ENCODE results near the gene CDH23. TPM values are rescaled to one million over a fixed set of nuclear protein-coding genes. Genes with fewer than 3 reads are reported as not detected.

The CDH23 gene
- total RNA-seq, 4 donors from 2014 or later: 13.8 to 20.1 (median 17.3) TPM

- no peak for DNase-seq (ENCODE audit: low spot score in 2 of 2)
- Histone ChIP-seq H3K27ac (no peak overlapping the region), H3K36me3 (peaks cover 0 to 5% (median 0%) of the 10 kb centered on the region in 3 donors), H3K9me3 (peaks cover 0 to 12% (median 0%) of the 10 kb centered on the region in 4 donors), H3K27me3 (no peaks in the 10 kb centered on the region), H3K4me1 (peaks cover 0 to 21% (median 7%) of the 10 kb centered on the region in 4 donors), H3K4me3 (no peak overlapping the region)
- 73 to 77% methylated on average over 9 to 10 of the region's 14 CpGs for WGBS, 2 donors
- no peak for TF ChIP-seq CTCF (IDR thresholded peaks at IDR 0.05)
- TF ChIP-seq EP300 (IDR thresholded peaks at IDR 0.05): no peak
- TF ChIP-seq POLR2A (IDR thresholded peaks at IDR 0.05): no peak
Measured at GRCh38 chr10:71695502-71696476, 299.1 kb downstream of the CDH23 start.

DNA sequence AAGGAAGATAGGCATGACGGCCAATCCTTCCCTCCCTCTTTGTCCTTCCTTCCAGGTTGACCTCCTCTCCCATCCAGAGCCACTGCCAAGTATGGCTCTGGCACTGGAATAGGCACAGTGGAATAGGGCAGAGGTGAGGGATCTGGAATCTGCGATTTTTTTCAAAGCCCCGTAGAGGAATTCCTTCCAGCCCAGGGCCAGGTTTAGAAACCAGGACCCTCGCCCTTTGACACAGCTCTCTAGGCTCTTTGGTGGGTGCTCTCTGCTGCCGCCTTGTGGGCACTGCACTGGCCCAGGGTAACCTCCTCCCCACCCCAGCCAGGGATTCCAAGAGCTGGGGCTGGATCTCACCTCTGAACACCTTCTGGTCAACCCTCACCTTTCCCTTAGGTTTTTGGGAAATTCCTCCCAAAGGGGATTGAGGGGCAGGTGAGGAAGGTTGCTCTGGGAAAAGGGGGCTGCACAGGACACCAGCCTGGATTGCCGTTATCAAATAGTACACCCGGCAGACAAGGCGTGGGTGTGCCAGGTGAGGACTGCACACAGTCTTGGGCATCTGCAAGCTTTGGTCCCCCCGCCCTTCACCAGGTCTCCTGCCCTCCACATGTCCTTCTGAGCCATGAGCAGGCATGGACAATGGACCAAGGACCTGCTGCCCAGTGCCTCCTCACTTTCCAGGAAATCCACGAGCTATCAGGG lies 300.1 kb downstream of the CDH23 start:
- TF ChIP-seq EP300 (IDR thresholded peaks at IDR 0.05) (no peak), CTCF (IDR thresholded peaks at IDR 0.05) (peak; percentile 79 to 84 (median 80))
- Histone ChIP-seq H3K4me1 (peaks cover 0 to 21% (median 7%) of the 10 kb centered on the region in 4 donors), H3K36me3 (peaks cover 0 to 2% (median 0%) of the 10 kb centered on the region in 3 donors), H3K27ac (no peak overlapping the region), H3K27me3 (no peaks in the 10 kb centered on the region), H3K9me3 (peaks cover 0 to 2% (median 0%) of the 10 kb centered on the region in 4 donors), H3K4me3 (no peak overlapping the region)
- peak; percentile 50 to 71 for DNase-seq (ENCODE audit: low spot score in 2 of 2)
- WGBS, 2 donors: 56 to 62% methylated on average over 10 of the region's 10 CpGs

GRCh38 chr10:71697938-71698709 lies 301.4 kb downstream of the CDH23 start:
- DNase-seq (ENCODE audit: low spot score in 2 of 2): no peak

GRCh38 chr10:71698737-71699136 lies 302.0 kb downstream of the CDH23 start:
- Histone ChIP-seq H3K27ac (no peak overlapping the region), H3K36me3 (no peaks in the 10 kb centered on the region), H3K27me3 (no peaks in the 10 kb centered on the region), H3K4me1 (peaks cover 0 to 21% (median 7%) of the 10 kb centered on the region in 4 donors), H3K9me3 (no peaks in the 10 kb centered on the region), H3K4me3 (no peak overlapping the region)
- 83 to 86% methylated on average over 5 of the region's 5 CpGs for WGBS, 2 donors
- DNase-seq (ENCODE audit: low spot score in 2 of 2): no peak
- TF ChIP-seq EP300 (IDR thresholded peaks at IDR 0.05): no peak
- TF ChIP-seq CTCF (IDR thresholded peaks at IDR 0.05): no peak

More at GRCh38 chr10:71697938-71698709, 301.4 kb downstream of the CDH23 start:
- TF ChIP-seq EP300 (IDR thresholded peaks at IDR 0.05) (no peak), CTCF (IDR thresholded peaks at IDR 0.05) (no peak), POLR2A (IDR thresholded peaks at IDR 0.05) (no peak)
- no peak overlapping the region for H3K27ac ChIP-seq
- 63 to 72% methylated on average over 7 of the region's 7 CpGs for WGBS, 2 donors
- H3K36me3 ChIP-seq: no peaks in the 10 kb centered on the region
- H3K9me3 ChIP-seq: no peaks in the 10 kb centered on the region
- no peaks in the 10 kb centered on the region for H3K27me3 ChIP-seq
- H3K4me1 ChIP-seq: peaks cover 0 to 21% (median 7%) of the 10 kb centered on the region in 4 donors
- no peak overlapping the region for H3K4me3 ChIP-seq
